Neuronal stem cell (in vitro differentiated cells): Measurements from ENCODE around the gene MRGPRF.

Experiments
- DNase-seq: peaks from one replicate; pipeline ENCODE4 v3.0.0-alpha.2; 2013; ENCODE audit warnings: low spot score
- H2AFZ ChIP-seq: one replicate; pipeline ENCODE4 v1.6.1; 2013; ENCODE audit warnings: mild to moderate bottlenecking, low read length, inconsistent platforms
- H2AK5ac ChIP-seq: 2 replicates; pipeline ENCODE4 v1.6.1; 2013; ENCODE audit warnings: low read depth, mild to moderate bottlenecking, inconsistent platforms, low read length, moderate library complexity, mixed read lengths
- H2BK120ac ChIP-seq: 2 replicates; pipeline ENCODE4 v1.6.1; 2013; ENCODE audit warnings: low read depth, mild to moderate bottlenecking, inconsistent platforms, low read length, moderate library complexity, mixed read lengths
- H2BK12ac ChIP-seq: one replicate; pipeline ENCODE4 v1.6.1; 2013; ENCODE audit warnings: low read length, inconsistent platforms
- H2BK15ac ChIP-seq: 2 replicates; pipeline ENCODE4 v1.6.1; 2013; ENCODE audit warnings: mild to moderate bottlenecking, low read length, inconsistent platforms, mixed read lengths
- H2BK5ac ChIP-seq: one replicate; pipeline ENCODE4 v1.6.1; 2013; ENCODE audit warnings: inconsistent platforms, mild to moderate bottlenecking, low read length, moderate library complexity
- H3K14ac ChIP-seq: one replicate; pipeline ENCODE4 v1.6.1; 2013; ENCODE audit warnings: low read length, inconsistent platforms
- H3K18ac ChIP-seq: 2 replicates; pipeline ENCODE4 v1.6.1; 2013; ENCODE audit warnings: low read length, inconsistent platforms
- H3K23ac ChIP-seq: 2 replicates; pipeline ENCODE4 v1.6.1; 2013; ENCODE audit warnings: low read depth, mild to moderate bottlenecking, mixed read lengths, low read length, inconsistent platforms; ENCODE audit not compliant: poor library complexity
- H3K27ac ChIP-seq: replicated peaks from 3 replicates; pipeline ENCODE4 v1.5.1; 2013; ENCODE audit warnings: low read length, inconsistent platforms
- H3K27me3 ChIP-seq, 3 experiments: 2 replicates each; pipeline ENCODE4 v1.6.1; 2013; ENCODE audit warnings: low read length in 3 of 3, mild to moderate bottlenecking in 2 of 3, inconsistent platforms in 1 of 3, low read depth in 1 of 3, mixed read lengths in 1 of 3, moderate library complexity in 1 of 3; ENCODE audit not compliant: control insufficient read depth in 3 of 3, insufficient read depth in 3 of 3
- H3K36me3 ChIP-seq, 2 donors: replicated peaks in 1 of 2; 2 replicates each; pipeline ENCODE4 v1.6.1; 2013; ENCODE audit warnings: low read length in 2 of 2; ENCODE audit not compliant: control insufficient read depth in 2 of 2, insufficient read depth in 2 of 2
- H3K4ac ChIP-seq: 2 replicates; pipeline ENCODE4 v1.6.1; 2013; ENCODE audit warnings: inconsistent platforms, mild to moderate bottlenecking, low read length, moderate library complexity
- H3K4me1 ChIP-seq, 2 donors: 1 replicate in 1 of 2; 2 replicates in 1 of 2; pipeline ENCODE4 v1.6.1; 2013; ENCODE audit warnings: low read length in 2 of 2, low read depth in 1 of 2; ENCODE audit not compliant: control insufficient read depth in 2 of 2, insufficient read depth in 1 of 2
- H3K4me2 ChIP-seq: one replicate; pipeline ENCODE4 v1.6.1; 2013; ENCODE audit warnings: mild to moderate bottlenecking, low read length, inconsistent platforms; ENCODE audit not compliant: insufficient read depth, poor library complexity, severe bottlenecking
- H3K4me3 ChIP-seq, 2 donors: 2 replicates each; pipeline ENCODE4 v1.5.1; 2013; ENCODE audit warnings: low read length in 2 of 2, mild to moderate bottlenecking in 2 of 2, inconsistent platforms in 1 of 2, moderate library complexity in 1 of 2
- H3K79me1 ChIP-seq: one replicate; pipeline ENCODE4 v1.6.1; 2013; ENCODE audit warnings: low read depth, mild to moderate bottlenecking, inconsistent platforms, low read length, moderate library complexity
- H3K9ac ChIP-seq: one replicate; pipeline ENCODE4 v1.6.1; 2013; ENCODE audit warnings: mild to moderate bottlenecking, low read depth, low read length, inconsistent platforms; ENCODE audit not compliant: poor library complexity
- H3K9me3 ChIP-seq, 2 donors: replicated peaks in 1 of 2; 2 replicates each; pipeline versions ENCODE3 to v1.6.1; 2013; ENCODE audit warnings: low read length in 2 of 2, mild to moderate bottlenecking in 2 of 2, inconsistent platforms in 1 of 2, low read depth in 1 of 2, mixed read lengths in 1 of 2, moderate library complexity in 1 of 2; ENCODE audit not compliant: control insufficient read depth in 2 of 2, insufficient read depth in 1 of 2
- H4K8ac ChIP-seq: one replicate; pipeline ENCODE4 v1.6.1; 2013; ENCODE audit warnings: low read depth, mild to moderate bottlenecking, inconsistent platforms, low read length, moderate library complexity
- H4K91ac ChIP-seq: one replicate; pipeline ENCODE4 v1.6.1; 2013; ENCODE audit warnings: low read length, low read depth, mild to moderate bottlenecking, inconsistent platforms; ENCODE audit not compliant: poor library complexity
- WGBS, 2 donors: extraction: QIAGEN DNeasy Blood & Tissue Kit; methylation state at CpG; one replicate each; pipeline ENCODE4 v1.1.7; 2013; ENCODE audit warnings: missing lambda C conversion rate in 2 of 2, mixed read lengths in 1 of 2; ENCODE audit not compliant: insufficient read length in 2 of 2, insufficient replicate concordance in 1 of 2; ENCODE audit errors: extremely low coverage in 2 of 2; 5-methylcytosine and 5-hydroxymethylcytosine counted together

MRGPRF gene

GRCh38 chr11:69010361-69010891 is 2.6 kb downstream of the MRGPRF start:
- DNase-seq = no peak
- no CpG with 5 or more reads among the region's 9 CpGs for WGBS, 2 donors
- Histone ChIP-seq H3K9ac (peak overlapping the region; percentile 64), H2BK120ac (peak overlapping the region; percentile 56), H3K27ac (no peak overlapping the region), H2BK5ac (peak overlapping the region; percentile 79), H2BK15ac (peak overlapping the region; percentile 100), H2AK5ac (peak overlapping the region; percentile 99), H2BK12ac (peak overlapping the region; percentile 75), H3K4me1 (peaks cover 47 to 54% of the 10 kb centered on the region in 2 donors), H3K36me3 (no peaks in the 10 kb centered on the region), H3K14ac (peak overlapping the region; percentile 83), H3K4ac (no peak overlapping the region), H2AFZ (peak overlapping the region; percentile 86), H3K23ac (peak overlapping the region; percentile 16), H4K91ac (no peak overlapping the region), H3K4me3 (peak overlapping the region in 1 of 2 donors; percentile 10), H3K79me1 (peaks cover 2% of the 10 kb centered on the region), H3K18ac (peak overlapping the region; percentile 66), H4K8ac (no peak overlapping the region), H3K9me3 (peaks cover 0 to 2% of the 10 kb centered on the region in 2 donors), H3K4me2 (peak overlapping the region; percentile 34), H3K27me3 (peaks cover 0 to 70% (median 2%) of the 10 kb centered on the region in 3 experiments)

GRCh38 chr11:69009441-69010211 is 3.4 kb downstream of the MRGPRF start:
- Histone ChIP-seq H4K8ac (no peak overlapping the region), H2BK15ac (peak overlapping the region; percentile 100), H3K4me1 (peaks cover 45 to 51% of the 10 kb centered on the region in 2 donors), H3K4ac (no peak overlapping the region), H2AFZ (no peak overlapping the region), H3K14ac (no peak overlapping the region), H4K91ac (peak overlapping the region; percentile 56), H2AK5ac (peak overlapping the region; percentile 99), H2BK12ac (peak overlapping the region; percentile 75), H2BK120ac (peak overlapping the region; percentile 56), H3K4me3 (no peak overlapping the region), H3K36me3 (no peaks in the 10 kb centered on the region), H3K23ac (peak overlapping the region; percentile 16), H3K27me3 (peaks cover 0 to 63% (median 2%) of the 10 kb centered on the region in 3 experiments), H3K27ac (no peak overlapping the region), H3K9me3 (peaks cover 0 to 2% of the 10 kb centered on the region in 2 donors), H3K79me1 (peaks cover 2% of the 10 kb centered on the region), H3K4me2 (no peak overlapping the region), H2BK5ac (peak overlapping the region; percentile 79), H3K9ac (peak overlapping the region; percentile 38), H3K18ac (peak overlapping the region; percentile 56)
- DNase-seq = no peak
- WGBS, 2 donors = no CpG with 5 or more reads among the region's 16 CpGs

GRCh38 chr11:69008737-69009440 is 4.2 kb downstream of the MRGPRF start:
- H3K4me2 ChIP-seq = no peak overlapping the region
- DNase-seq = no peak
- no peak overlapping the region for H2AK5ac ChIP-seq
- H2BK120ac ChIP-seq = no peak overlapping the region
- H3K18ac ChIP-seq = peak overlapping the region; percentile 46
- peaks cover 2% of the 10 kb centered on the region for H3K79me1 ChIP-seq
- peak overlapping the region; percentile 35 for H3K23ac ChIP-seq
- H2AFZ ChIP-seq = peak overlapping the region; percentile 32
- no peak overlapping the region for H3K4me3 ChIP-seq
- H3K36me3 ChIP-seq = no peaks in the 10 kb centered on the region
- H3K27ac ChIP-seq = no peak overlapping the region
- H2BK12ac ChIP-seq = no peak overlapping the region
- no peak overlapping the region for H2BK5ac ChIP-seq
- no peak overlapping the region for H2BK15ac ChIP-seq
- no peak overlapping the region for H4K91ac ChIP-seq
- H3K9me3 ChIP-seq = peaks cover 0 to 2% of the 10 kb centered on the region in 2 donors
- peaks cover 38 to 43% of the 10 kb centered on the region in 2 donors for H3K4me1 ChIP-seq
- H4K8ac ChIP-seq = peak overlapping the region; percentile 33
- H3K14ac ChIP-seq = no peak overlapping the region
- peaks cover 0 to 59% (median 2%) of the 10 kb centered on the region in 3 experiments for H3K27me3 ChIP-seq
- no peak overlapping the region for H3K4ac ChIP-seq
- peak overlapping the region; percentile 34 for H3K9ac ChIP-seq
- no CpG with 5 or more reads among the region's 17 CpGs for WGBS, 2 donors

GRCh38 chr11:69007975-69008381 is 5.1 kb downstream of the MRGPRF start:
- Histone ChIP-seq H3K36me3 (no peaks in the 10 kb centered on the region), H2AK5ac (no peak overlapping the region), H3K18ac (no peak overlapping the region), H3K27me3 (peaks cover 0 to 61% (median 2%) of the 10 kb centered on the region in 3 experiments), H3K79me1 (peaks cover 2% of the 10 kb centered on the region), H3K4me1 (peaks cover 33 to 36% of the 10 kb centered on the region in 2 donors), H2AFZ (peak overlapping the region; percentile 32), H4K8ac (no peak overlapping the region), H3K9ac (no peak overlapping the region), H3K14ac (no peak overlapping the region), H3K4ac (no peak overlapping the region), H2BK120ac (no peak overlapping the region), H3K9me3 (peaks cover 0 to 2% of the 10 kb centered on the region in 2 donors), H2BK15ac (no peak overlapping the region), H2BK12ac (no peak overlapping the region), H2BK5ac (no peak overlapping the region), H3K23ac (no peak overlapping the region), H3K27ac (no peak overlapping the region), H4K91ac (no peak overlapping the region), H3K4me3 (no peak overlapping the region), H3K4me2 (no peak overlapping the region)
- no peak for DNase-seq
- WGBS, 2 donors = no CpG with 5 or more reads among the region's 8 CpGs
